ENCODE results near the gene EPPIN.

DNA sequence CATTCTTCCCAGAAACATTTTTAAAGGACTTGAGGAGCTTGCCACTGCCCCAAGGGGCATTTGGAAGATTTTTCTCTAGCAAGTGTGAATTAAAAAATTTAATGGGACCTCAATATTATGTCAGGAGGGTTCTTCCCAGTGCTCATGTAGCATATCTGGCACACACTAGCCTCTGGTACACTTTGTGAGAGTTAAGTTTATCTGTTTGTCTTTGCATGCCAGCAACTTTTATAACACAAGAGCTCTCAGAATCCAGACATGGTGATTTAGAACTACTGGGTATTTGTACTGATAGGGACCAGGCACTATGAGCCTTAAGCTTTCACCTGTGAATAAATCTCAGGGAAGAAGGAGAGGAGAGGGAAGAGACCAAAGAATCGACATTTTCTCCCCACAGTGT is 44.6 kb downstream of the EPPIN start:
- TF ChIP-seq ZFP3 (CRISPR knock-in tag; IDR thresholded peaks at IDR 0.05) (no peak), ZNF565 (CRISPR knock-in tag; conservative IDR thresholded peaks at IDR 0.05; ENCODE audit: low read depth) (no peak), CSRNP3 (CRISPR knock-in tag; IDR thresholded peaks at IDR 0.05) (no peak), ZNF70 (CRISPR knock-in tag; IDR thresholded peaks at IDR 0.05) (no peak), RARB (CRISPR knock-in tag; IDR thresholded peaks at IDR 0.05) (no peak), TCF4 (CRISPR knock-in tag; IDR thresholded peaks at IDR 0.05; ENCODE audit: borderline replicate concordance) (no peak), PPARA (CRISPR knock-in tag; IDR thresholded peaks at IDR 0.05; ENCODE audit: borderline replicate concordance) (no peak), SNAI2 (CRISPR knock-in tag; IDR thresholded peaks at IDR 0.05) (no peak), CSDC2 (CRISPR knock-in tag; IDR thresholded peaks at IDR 0.05) (no peak)
- TF ChIP-seq, protein P1, sequence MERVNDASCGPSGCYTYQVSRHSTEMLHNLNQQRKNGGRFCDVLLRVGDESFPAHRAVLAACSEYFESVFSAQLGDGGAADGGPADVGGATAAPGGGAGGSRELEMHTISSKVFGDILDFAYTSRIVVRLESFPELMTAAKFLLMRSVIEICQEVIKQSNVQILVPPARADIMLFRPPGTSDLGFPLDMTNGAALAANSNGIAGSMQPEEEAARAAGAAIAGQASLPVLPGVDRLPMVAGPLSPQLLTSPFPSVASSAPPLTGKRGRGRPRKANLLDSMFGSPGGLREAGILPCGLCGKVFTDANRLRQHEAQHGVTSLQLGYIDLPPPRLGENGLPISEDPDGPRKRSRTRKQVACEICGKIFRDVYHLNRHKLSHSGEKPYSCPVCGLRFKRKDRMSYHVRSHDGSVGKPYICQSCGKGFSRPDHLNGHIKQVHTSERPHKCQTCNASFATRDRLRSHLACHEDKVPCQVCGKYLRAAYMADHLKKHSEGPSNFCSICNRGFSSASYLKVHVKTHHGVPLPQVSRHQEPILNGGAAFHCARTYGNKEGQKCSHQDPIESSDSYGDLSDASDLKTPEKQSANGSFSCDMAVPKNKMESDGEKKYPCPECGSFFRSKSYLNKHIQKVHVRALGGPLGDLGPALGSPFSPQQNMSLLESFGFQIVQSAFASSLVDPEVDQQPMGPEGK (CRISPR knock-in tag; IDR thresholded peaks at IDR 0.05; ENCODE audit: borderline replicate concordance) = no peak
- TF ChIP-seq, protein P2, sequence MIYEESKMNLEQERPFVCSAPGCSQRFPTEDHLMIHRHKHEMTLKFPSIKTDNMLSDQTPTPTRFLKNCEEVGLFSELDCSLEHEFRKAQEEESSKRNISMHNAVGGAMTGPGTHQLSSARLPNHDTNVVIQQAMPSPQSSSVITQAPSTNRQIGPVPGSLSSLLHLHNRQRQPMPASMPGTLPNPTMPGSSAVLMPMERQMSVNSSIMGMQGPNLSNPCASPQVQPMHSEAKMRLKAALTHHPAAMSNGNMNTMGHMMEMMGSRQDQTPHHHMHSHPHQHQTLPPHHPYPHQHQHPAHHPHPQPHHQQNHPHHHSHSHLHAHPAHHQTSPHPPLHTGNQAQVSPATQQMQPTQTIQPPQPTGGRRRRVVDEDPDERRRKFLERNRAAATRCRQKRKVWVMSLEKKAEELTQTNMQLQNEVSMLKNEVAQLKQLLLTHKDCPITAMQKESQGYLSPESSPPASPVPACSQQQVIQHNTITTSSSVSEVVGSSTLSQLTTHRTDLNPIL (CRISPR knock-in tag; IDR thresholded peaks at IDR 0.05; ENCODE audit: low read depth) = no peak

Data from SK-N-SH treated with all-trans-retinoic acid at 6 μM for 48 hours (cell line).